OCI-LY3 (cell line): Measurements from ENCODE around the gene CCDC12.

Source experiments
- H2AFZ ChIP-seq: fragments of 200-600, 300-600 bp; shearing (Covaris generic); 2 replicates; pipeline ENCODE4 v1.6.0; 2014; ENCODE audit warnings: antibody characterized with exemption, low read depth, low read length
- H3K27ac ChIP-seq: fragments of 200-600, 300-600 bp; sonication (generic); 2 replicates; pipeline ENCODE4 v1.5.1; 2014; ENCODE audit warnings: mild to moderate bottlenecking, low read length, moderate library complexity, mixed read lengths
- H3K27me3 ChIP-seq: fragments of 200-600, 300-600 bp; sonication (generic); 2 replicates; pipeline ENCODE4 v1.6.1; 2014; ENCODE audit warnings: low read depth, low read length, mixed read lengths
- H3K36me3 ChIP-seq: fragments of 200-600, 300-600 bp; sonication (generic); replicated peaks from 2 replicates; pipeline ENCODE3; 2014; ENCODE audit warnings: low read depth, low read length, mixed read lengths
- H3K4me1 ChIP-seq: fragments of 300-600, 200-600 bp; sonication (generic); 2 replicates; pipeline ENCODE4 v1.6.1; 2014; ENCODE audit warnings: low read length, mixed read lengths
- H3K4me2 ChIP-seq: fragments of 200-600, 300-600 bp; sonication (generic); 2 replicates; pipeline ENCODE4 v1.6.1; 2014; ENCODE audit warnings: low read length, mixed read lengths
- H3K4me3 ChIP-seq: fragments of 300-600, 200-600 bp; sonication (generic); 2 replicates; pipeline ENCODE4 v1.5.1; 2014; ENCODE audit warnings: antibody characterized with exemption, mild to moderate bottlenecking, low read length, moderate library complexity
- H3K79me2 ChIP-seq: fragments of 300-600, 200-600 bp; shearing (Covaris generic); 2 replicates; pipeline ENCODE4 v1.6.1; 2014; ENCODE audit warnings: mild to moderate bottlenecking, low read length, mixed read lengths
- H3K9ac ChIP-seq: fragments of 300-600, 200-600 bp; shearing (Covaris generic); 2 replicates; pipeline ENCODE4 v1.6.0; 2014; ENCODE audit warnings: mild to moderate bottlenecking, low read length, moderate library complexity
- H3K9me3 ChIP-seq: fragments of 200-600, 300-600 bp; shearing (Covaris generic); 2 replicates; pipeline ENCODE4 v1.6.1; 2014; ENCODE audit warnings: low read length, mixed read lengths; ENCODE audit not compliant: insufficient read depth
- H4K20me1 ChIP-seq: fragments of 200-600, 300-600 bp; sonication (generic); 2 replicates; pipeline ENCODE4 v1.6.1; 2016; ENCODE audit warnings: low read length, mixed read lengths; ENCODE audit not compliant: insufficient read depth
- CTCF ChIP-seq: fragments of 200-600, 300-600 bp; sonication (generic); IDR thresholded peaks from 2 replicates; pipeline ENCODE4 v1.5.1; 2014; ENCODE audit warnings: antibody characterized with exemption, low read length, low read depth
- EZH2phosphoT487 ChIP-seq: fragments of 200-600 bp; shearing (Covaris generic); IDR thresholded peaks from 2 replicates; pipeline ENCODE4 v1.6.1; 2018; ENCODE audit warnings: antibody characterized with exemption, mixed run types, low read depth

CCDC12 gene

GRCh38 chr3:46950650-46951241 lies 25.8 kb downstream of the CCDC12 start:
- peaks cover 84% of the 10 kb centered on the region for H4K20me1 ChIP-seq
- no peak overlapping the region for H3K9ac ChIP-seq
- H2AFZ ChIP-seq = no peak overlapping the region
- H3K4me3 ChIP-seq = no peak overlapping the region
- peaks cover 98% of the 10 kb centered on the region for H3K79me2 ChIP-seq
- peaks cover 73% of the 10 kb centered on the region for H3K4me1 ChIP-seq
- TF ChIP-seq CTCF (no peak), EZH2phosphoT487 (no peak)
- H3K27ac ChIP-seq = no peak overlapping the region
- no peak overlapping the region for H3K4me2 ChIP-seq
- H3K9me3 ChIP-seq = no peaks in the 10 kb centered on the region
- peaks cover 36% of the 10 kb centered on the region for H3K36me3 ChIP-seq
- no peaks in the 10 kb centered on the region for H3K27me3 ChIP-seq

- Histone ChIP-seq H3K79me2 (peaks cover 98% of the 10 kb centered on the region), H3K27me3 (no peaks in the 10 kb centered on the region), H4K20me1 (peaks cover 78% of the 10 kb centered on the region), H3K36me3 (peaks cover 41% of the 10 kb centered on the region), H3K4me1 (peaks cover 73% of the 10 kb centered on the region), H2AFZ (no peak overlapping the region), H3K9me3 (no peaks in the 10 kb centered on the region), H3K9ac (no peak overlapping the region), H3K4me2 (no peak overlapping the region), H3K4me3 (no peak overlapping the region), H3K27ac (no peak overlapping the region)
- no peak for TF ChIP-seq EZH2phosphoT487
- no peak for TF ChIP-seq CTCF
Measured at GRCh38 chr3:46950177-46950576, 26.4 kb downstream of the CCDC12 start.

- peaks cover 40% of the 10 kb centered on the region for H3K36me3 ChIP-seq
- peaks cover 71% of the 10 kb centered on the region for H4K20me1 ChIP-seq
- no peak overlapping the region for H2AFZ ChIP-seq
- H3K9ac ChIP-seq = no peak overlapping the region
- peaks cover 98% of the 10 kb centered on the region for H3K79me2 ChIP-seq
- no peak for TF ChIP-seq CTCF
- TF ChIP-seq EZH2phosphoT487 = no peak
- H3K27ac ChIP-seq = no peak overlapping the region
- peaks cover 73% of the 10 kb centered on the region for H3K4me1 ChIP-seq
- H3K4me2 ChIP-seq = no peak overlapping the region
- H3K9me3 ChIP-seq = no peaks in the 10 kb centered on the region
- H3K27me3 ChIP-seq = no peaks in the 10 kb centered on the region
- H3K4me3 ChIP-seq = no peak overlapping the region
Measured at GRCh38 chr3:46948830-46949671, 27.5 kb downstream of the CCDC12 start.

- Histone ChIP-seq H3K27me3 (no peaks in the 10 kb centered on the region), H3K4me1 (peaks cover 73% of the 10 kb centered on the region), H3K4me3 (no peak overlapping the region), H3K79me2 (peaks cover 98% of the 10 kb centered on the region), H3K4me2 (no peak overlapping the region), H2AFZ (no peak overlapping the region), H4K20me1 (peaks cover 64% of the 10 kb centered on the region), H3K36me3 (peaks cover 40% of the 10 kb centered on the region), H3K9ac (no peak overlapping the region), H3K27ac (no peak overlapping the region), H3K9me3 (no peaks in the 10 kb centered on the region)
- TF ChIP-seq EZH2phosphoT487 = no peak
- TF ChIP-seq CTCF = no peak
Measured at GRCh38 chr3:46947981-46948791, 28.4 kb downstream of the CCDC12 start.
